GM23338 (cell line): ENCODE results near the gene COL4A6. TPM values are rescaled to one million over a fixed set of nuclear protein-coding genes. Genes with fewer than 3 reads are reported as not detected.

Experiments
- ATAC-seq: fragments of 200-7000 bp; cut with Tn5 transposase; 3 replicates; pipeline ENCODE4 v1.9.1; 2020
- DNase-seq: peaks from one replicate; pipeline ENCODE4 v3.0.0-alpha.2; 2015; ENCODE audit warnings: low spot score
- H2AFZ ChIP-seq: fragments of 200-600 bp; sonication (generic); 2 replicates; pipeline ENCODE4 v1.8.0; 2016; ENCODE audit warnings: antibody characterized with exemption, mild to moderate bottlenecking, moderate library complexity
- H3F3A ChIP-seq: fragments of 200-600 bp; sonication (generic); replicated peaks from 2 replicates; pipeline ENCODE4 v1.8.0; 2017; ENCODE audit warnings: antibody characterized with exemption, mixed run types, low read depth
- H3K27ac ChIP-seq: fragments of 200-600 bp; sonication (generic); 2 replicates; pipeline ENCODE4 v1.6.1; 2016; ENCODE audit warnings: low read depth
- H3K27me3 ChIP-seq: fragments of 200-600 bp; sonication (generic); 2 replicates; pipeline ENCODE4 v1.8.0; 2016; ENCODE audit warnings: mild to moderate bottlenecking, mixed run types, moderate library complexity; ENCODE audit not compliant: insufficient read depth
- H3K36me3 ChIP-seq: fragments of 200-600 bp; sonication (generic); 2 replicates; pipeline ENCODE4 v1.8.0; 2016; ENCODE audit warnings: mild to moderate bottlenecking; ENCODE audit not compliant: insufficient read depth
- H3K4me1 ChIP-seq: fragments of 200-600 bp; sonication (generic); 2 replicates; pipeline ENCODE4 v1.8.0; 2016; ENCODE audit warnings: mild to moderate bottlenecking, moderate library complexity; ENCODE audit not compliant: insufficient read depth
- H3K4me2 ChIP-seq: fragments of 200-600 bp; sonication (generic); 2 replicates; pipeline ENCODE4 v1.7.1; 2017; ENCODE audit warnings: mixed run types
- H3K4me3 ChIP-seq: fragments of 200-600 bp; sonication (generic); 2 replicates; pipeline ENCODE4 v1.6.1; 2016; ENCODE audit warnings: mixed run types
- H3K79me2 ChIP-seq: fragments of 200-600 bp; sonication (generic); replicated peaks from 2 replicates; pipeline ENCODE4 v1.8.0; 2017; ENCODE audit warnings: mild to moderate bottlenecking; ENCODE audit not compliant: insufficient read depth
- H3K9me2 ChIP-seq: fragments of 200-600 bp; sonication (generic); 2 replicates; pipeline ENCODE4 v1.8.0; 2017; ENCODE audit not compliant: insufficient read depth
- H4K20me1 ChIP-seq: fragments of 200-600 bp; sonication (generic); replicated peaks from 2 replicates; pipeline ENCODE4 v1.8.0; 2017; ENCODE audit warnings: mild to moderate bottlenecking; ENCODE audit not compliant: insufficient read depth
- H3K27ac Mint-ChIP-seq: 2 replicates; pipeline ENCODE4 v1.8.0; 2020; ENCODE audit warnings: inconsistent platforms, mild to moderate bottlenecking, moderate library complexity, mixed read lengths
- H3K27me3 Mint-ChIP-seq: 3 replicates; pipeline ENCODE4 v1.8.0; 2022; ENCODE audit warnings: low read depth, mild to moderate bottlenecking, moderate library complexity, mixed read lengths, inconsistent platforms; ENCODE audit not compliant: insufficient read depth, poor library complexity
- H3K36me3 Mint-ChIP-seq: 3 replicates; pipeline ENCODE4 v1.8.0; 2021; ENCODE audit warnings: low read depth, mild to moderate bottlenecking, inconsistent platforms, moderate library complexity, mixed read lengths
- H3K4me1 Mint-ChIP-seq: 3 replicates; pipeline ENCODE4 v1.8.0; 2020; ENCODE audit warnings: mild to moderate bottlenecking, inconsistent platforms, mixed read lengths
- H3K4me3 Mint-ChIP-seq: 3 replicates; pipeline ENCODE4 v1.8.0; 2021; ENCODE audit warnings: moderate library complexity, mild to moderate bottlenecking, inconsistent platforms, mixed read lengths
- H3K9me3 Mint-ChIP-seq: 3 replicates; pipeline ENCODE4 v1.8.0; 2020; ENCODE audit warnings: moderate library complexity, mild to moderate bottlenecking, inconsistent platforms, mixed read lengths
- CREB1 ChIP-seq: fragments of 250-450 bp; sonication (Bioruptor Pico); IDR thresholded peaks from 2 replicates; pipeline ENCODE4 v1.5.0; 2020; ENCODE audit warnings: low read depth, mild to moderate bottlenecking, moderate library complexity
- EZH2 ChIP-seq: fragments of 200-600 bp; sonication (generic); IDR thresholded peaks from one replicate; pipeline ENCODE4 v1.8.0; 2017; ENCODE audit warnings: antibody characterized with exemption, mild to moderate bottlenecking, low read depth; ENCODE audit not compliant: unreplicated experiment
- EZH2phosphoT487 ChIP-seq: fragments of 200-600 bp; sonication (generic); IDR thresholded peaks from one replicate; pipeline ENCODE4 v1.8.1; 2018; ENCODE audit warnings: antibody characterized with exemption; ENCODE audit not compliant: unreplicated experiment
- NANOG ChIP-seq: IDR thresholded peaks from 2 replicates; pipeline ENCODE4 v1.6.1; 2016; ENCODE audit warnings: antibody characterized with exemption, borderline replicate concordance
- STAT1 ChIP-seq: IDR thresholded peaks from one replicate; pipeline ENCODE4 v1.6.1; 2016; ENCODE audit warnings: antibody characterized with exemption; ENCODE audit not compliant: unreplicated experiment
- ZNF114 ChIP-seq: fragments of 250-450 bp; sonication (Bioruptor Pico); IDR thresholded peaks from 2 replicates; pipeline ENCODE4 v1.5.0; 2020; ENCODE audit warnings: mild to moderate bottlenecking, moderate library complexity
- polyA plus RNA-seq: library from polyadenylated mRNA; unstranded; fragments of >200 nt; fragmentation: Nextera tagmentation; extraction: Ambion mirVana; gene quantifications from 2 replicates; pipeline ENCODE4 v1.2.1, GENCODE V29; 2016
- total RNA-seq: library from RNA; depleted of rRNA; stranded (reverse); fragments of >200 nt; shearing (Covaris generic); gene quantifications from 2 replicates; pipeline ENCODE4 v1.2.3, GENCODE V29; 2014
- TF ChIP-seq, protein P1 (sequence below): IDR thresholded peaks from one replicate; pipeline ENCODE4 v1.6.1; 2018; ENCODE audit warnings: antibody characterized with exemption; ENCODE audit not compliant: unreplicated experiment
- TF ChIP-seq, protein P2 (sequence below), 2 experiments: fragments of 200-600 bp in 1 of 2; sonication (generic) in 1 of 2; conservative IDR thresholded peaks; 2 replicates each; pipeline versions ENCODE4 v1.5.1 to v1.6.1; 2016 to 2017; ENCODE audit warnings: antibody characterized with exemption in 2 of 2, low read depth in 2 of 2, mild to moderate bottlenecking in 2 of 2, moderate library complexity in 1 of 2
- TF ChIP-seq, protein P3 (sequence below): fragments of 250-450 bp; sonication (Bioruptor Pico); IDR thresholded peaks from 2 replicates; pipeline ENCODE4 v1.5.0; 2020; ENCODE audit warnings: mild to moderate bottlenecking, moderate library complexity

COL4A6 gene
- total and polyA plus RNA-seq, 2 experiments from 2014 or later = 4.1 to 15.2 TPM

DNA sequence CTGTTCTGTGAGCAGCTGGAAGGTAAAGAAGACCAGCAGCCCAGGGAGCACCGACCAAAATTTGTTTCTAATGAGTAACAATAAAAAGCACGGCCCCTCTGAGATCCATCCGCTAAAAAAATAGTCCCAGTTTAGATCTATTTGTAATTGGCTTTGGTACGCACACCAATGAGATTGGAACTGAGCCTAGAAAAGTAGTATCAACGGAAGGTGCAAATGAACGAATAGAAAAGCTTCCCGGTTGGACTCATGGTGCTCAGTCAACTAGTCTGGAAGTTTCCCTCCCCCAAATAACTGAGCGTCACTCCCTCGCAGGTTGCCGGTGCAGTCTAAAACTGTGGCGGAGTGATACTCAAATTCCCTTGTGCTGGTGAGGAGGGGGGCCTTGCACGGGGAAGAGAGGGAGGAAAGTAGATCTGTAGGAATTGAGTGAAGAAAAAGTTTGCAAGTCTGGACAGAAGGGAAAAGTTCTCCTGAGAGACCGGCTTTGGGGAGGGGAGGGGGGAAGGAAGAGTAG lies 1.3 kb upstream of the COL4A6 start, which contains the start of gene COL4A5:
TSS of gene COL4A5 (plus strand) at position 413 of the 517 bp plus-strand sequence. CDS start 288 bp downstream, outside the sequence.
- peak within 1 kb of the TSS; percentile 40; the same call in 1 of the 2 replicates for H3K27ac ChIP-seq
- no peaks in the 10 kb centered on the region for H3K36me3 ChIP-seq
- H3K9me2 ChIP-seq = no peaks in the 10 kb centered on the region
- H3K27me3 ChIP-seq = peaks cover 13% of the 10 kb centered on the region
- Mint-ChIP-seq H3K27ac (peak within 1 kb of the TSS; percentile 86), H3K36me3 (peaks cover 7% of the 10 kb centered on the region; the same call in 2 of the 3 replicates), H3K9me3 (peaks cover 6% of the 10 kb centered on the region; the same call in 2 of the 3 replicates), H3K4me1 (peaks cover 31% of the 10 kb centered on the region), H3K4me3 (peak within 1 kb of the TSS; percentile 92), H3K27me3 (no peaks in the 10 kb centered on the region)
- peak; percentile 66 for ATAC-seq
- peak within 1 kb of the TSS; percentile 78 for H3K4me3 ChIP-seq
- peaks cover 35% of the 10 kb centered on the region for H3K79me2 ChIP-seq
- peak; percentile 85 for DNase-seq
- peaks cover 9% of the 10 kb centered on the region for H3K4me1 ChIP-seq
- H3K4me2 ChIP-seq = peak within 1 kb of the TSS; percentile 86
- H4K20me1 ChIP-seq = no peaks in the 10 kb centered on the region
- peak within 1 kb of the TSS; percentile 72; the same call in 1 of the 2 replicates for H2AFZ ChIP-seq
- TF ChIP-seq ZNF114 (CRISPR knock-in tag) = no peak
- TF ChIP-seq EZH2phosphoT487 = no peak
- TF ChIP-seq EZH2 = no peak
- TF ChIP-seq, protein P1, sequence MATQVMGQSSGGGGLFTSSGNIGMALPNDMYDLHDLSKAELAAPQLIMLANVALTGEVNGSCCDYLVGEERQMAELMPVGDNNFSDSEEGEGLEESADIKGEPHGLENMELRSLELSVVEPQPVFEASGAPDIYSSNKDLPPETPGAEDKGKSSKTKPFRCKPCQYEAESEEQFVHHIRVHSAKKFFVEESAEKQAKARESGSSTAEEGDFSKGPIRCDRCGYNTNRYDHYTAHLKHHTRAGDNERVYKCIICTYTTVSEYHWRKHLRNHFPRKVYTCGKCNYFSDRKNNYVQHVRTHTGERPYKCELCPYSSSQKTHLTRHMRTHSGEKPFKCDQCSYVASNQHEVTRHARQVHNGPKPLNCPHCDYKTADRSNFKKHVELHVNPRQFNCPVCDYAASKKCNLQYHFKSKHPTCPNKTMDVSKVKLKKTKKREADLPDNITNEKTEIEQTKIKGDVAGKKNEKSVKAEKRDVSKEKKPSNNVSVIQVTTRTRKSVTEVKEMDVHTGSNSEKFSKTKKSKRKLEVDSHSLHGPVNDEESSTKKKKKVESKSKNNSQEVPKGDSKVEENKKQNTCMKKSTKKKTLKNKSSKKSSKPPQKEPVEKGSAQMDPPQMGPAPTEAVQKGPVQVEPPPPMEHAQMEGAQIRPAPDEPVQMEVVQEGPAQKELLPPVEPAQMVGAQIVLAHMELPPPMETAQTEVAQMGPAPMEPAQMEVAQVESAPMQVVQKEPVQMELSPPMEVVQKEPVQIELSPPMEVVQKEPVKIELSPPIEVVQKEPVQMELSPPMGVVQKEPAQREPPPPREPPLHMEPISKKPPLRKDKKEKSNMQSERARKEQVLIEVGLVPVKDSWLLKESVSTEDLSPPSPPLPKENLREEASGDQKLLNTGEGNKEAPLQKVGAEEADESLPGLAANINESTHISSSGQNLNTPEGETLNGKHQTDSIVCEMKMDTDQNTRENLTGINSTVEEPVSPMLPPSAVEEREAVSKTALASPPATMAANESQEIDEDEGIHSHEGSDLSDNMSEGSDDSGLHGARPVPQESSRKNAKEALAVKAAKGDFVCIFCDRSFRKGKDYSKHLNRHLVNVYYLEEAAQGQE = no peak
- TF ChIP-seq CREB1 (CRISPR knock-in tag) = peak; percentile 36; the same call in 1 of the 2 replicates
- no peak for TF ChIP-seq NANOG
- TF ChIP-seq, protein P2, sequence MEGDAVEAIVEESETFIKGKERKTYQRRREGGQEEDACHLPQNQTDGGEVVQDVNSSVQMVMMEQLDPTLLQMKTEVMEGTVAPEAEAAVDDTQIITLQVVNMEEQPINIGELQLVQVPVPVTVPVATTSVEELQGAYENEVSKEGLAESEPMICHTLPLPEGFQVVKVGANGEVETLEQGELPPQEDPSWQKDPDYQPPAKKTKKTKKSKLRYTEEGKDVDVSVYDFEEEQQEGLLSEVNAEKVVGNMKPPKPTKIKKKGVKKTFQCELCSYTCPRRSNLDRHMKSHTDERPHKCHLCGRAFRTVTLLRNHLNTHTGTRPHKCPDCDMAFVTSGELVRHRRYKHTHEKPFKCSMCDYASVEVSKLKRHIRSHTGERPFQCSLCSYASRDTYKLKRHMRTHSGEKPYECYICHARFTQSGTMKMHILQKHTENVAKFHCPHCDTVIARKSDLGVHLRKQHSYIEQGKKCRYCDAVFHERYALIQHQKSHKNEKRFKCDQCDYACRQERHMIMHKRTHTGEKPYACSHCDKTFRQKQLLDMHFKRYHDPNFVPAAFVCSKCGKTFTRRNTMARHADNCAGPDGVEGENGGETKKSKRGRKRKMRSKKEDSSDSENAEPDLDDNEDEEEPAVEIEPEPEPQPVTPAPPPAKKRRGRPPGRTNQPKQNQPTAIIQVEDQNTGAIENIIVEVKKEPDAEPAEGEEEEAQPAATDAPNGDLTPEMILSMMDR (conservative IDR thresholded peaks at IDR 0.05; ENCODE audit: low read depth in 2 of 2) = no peak
- TF ChIP-seq, protein P3, sequence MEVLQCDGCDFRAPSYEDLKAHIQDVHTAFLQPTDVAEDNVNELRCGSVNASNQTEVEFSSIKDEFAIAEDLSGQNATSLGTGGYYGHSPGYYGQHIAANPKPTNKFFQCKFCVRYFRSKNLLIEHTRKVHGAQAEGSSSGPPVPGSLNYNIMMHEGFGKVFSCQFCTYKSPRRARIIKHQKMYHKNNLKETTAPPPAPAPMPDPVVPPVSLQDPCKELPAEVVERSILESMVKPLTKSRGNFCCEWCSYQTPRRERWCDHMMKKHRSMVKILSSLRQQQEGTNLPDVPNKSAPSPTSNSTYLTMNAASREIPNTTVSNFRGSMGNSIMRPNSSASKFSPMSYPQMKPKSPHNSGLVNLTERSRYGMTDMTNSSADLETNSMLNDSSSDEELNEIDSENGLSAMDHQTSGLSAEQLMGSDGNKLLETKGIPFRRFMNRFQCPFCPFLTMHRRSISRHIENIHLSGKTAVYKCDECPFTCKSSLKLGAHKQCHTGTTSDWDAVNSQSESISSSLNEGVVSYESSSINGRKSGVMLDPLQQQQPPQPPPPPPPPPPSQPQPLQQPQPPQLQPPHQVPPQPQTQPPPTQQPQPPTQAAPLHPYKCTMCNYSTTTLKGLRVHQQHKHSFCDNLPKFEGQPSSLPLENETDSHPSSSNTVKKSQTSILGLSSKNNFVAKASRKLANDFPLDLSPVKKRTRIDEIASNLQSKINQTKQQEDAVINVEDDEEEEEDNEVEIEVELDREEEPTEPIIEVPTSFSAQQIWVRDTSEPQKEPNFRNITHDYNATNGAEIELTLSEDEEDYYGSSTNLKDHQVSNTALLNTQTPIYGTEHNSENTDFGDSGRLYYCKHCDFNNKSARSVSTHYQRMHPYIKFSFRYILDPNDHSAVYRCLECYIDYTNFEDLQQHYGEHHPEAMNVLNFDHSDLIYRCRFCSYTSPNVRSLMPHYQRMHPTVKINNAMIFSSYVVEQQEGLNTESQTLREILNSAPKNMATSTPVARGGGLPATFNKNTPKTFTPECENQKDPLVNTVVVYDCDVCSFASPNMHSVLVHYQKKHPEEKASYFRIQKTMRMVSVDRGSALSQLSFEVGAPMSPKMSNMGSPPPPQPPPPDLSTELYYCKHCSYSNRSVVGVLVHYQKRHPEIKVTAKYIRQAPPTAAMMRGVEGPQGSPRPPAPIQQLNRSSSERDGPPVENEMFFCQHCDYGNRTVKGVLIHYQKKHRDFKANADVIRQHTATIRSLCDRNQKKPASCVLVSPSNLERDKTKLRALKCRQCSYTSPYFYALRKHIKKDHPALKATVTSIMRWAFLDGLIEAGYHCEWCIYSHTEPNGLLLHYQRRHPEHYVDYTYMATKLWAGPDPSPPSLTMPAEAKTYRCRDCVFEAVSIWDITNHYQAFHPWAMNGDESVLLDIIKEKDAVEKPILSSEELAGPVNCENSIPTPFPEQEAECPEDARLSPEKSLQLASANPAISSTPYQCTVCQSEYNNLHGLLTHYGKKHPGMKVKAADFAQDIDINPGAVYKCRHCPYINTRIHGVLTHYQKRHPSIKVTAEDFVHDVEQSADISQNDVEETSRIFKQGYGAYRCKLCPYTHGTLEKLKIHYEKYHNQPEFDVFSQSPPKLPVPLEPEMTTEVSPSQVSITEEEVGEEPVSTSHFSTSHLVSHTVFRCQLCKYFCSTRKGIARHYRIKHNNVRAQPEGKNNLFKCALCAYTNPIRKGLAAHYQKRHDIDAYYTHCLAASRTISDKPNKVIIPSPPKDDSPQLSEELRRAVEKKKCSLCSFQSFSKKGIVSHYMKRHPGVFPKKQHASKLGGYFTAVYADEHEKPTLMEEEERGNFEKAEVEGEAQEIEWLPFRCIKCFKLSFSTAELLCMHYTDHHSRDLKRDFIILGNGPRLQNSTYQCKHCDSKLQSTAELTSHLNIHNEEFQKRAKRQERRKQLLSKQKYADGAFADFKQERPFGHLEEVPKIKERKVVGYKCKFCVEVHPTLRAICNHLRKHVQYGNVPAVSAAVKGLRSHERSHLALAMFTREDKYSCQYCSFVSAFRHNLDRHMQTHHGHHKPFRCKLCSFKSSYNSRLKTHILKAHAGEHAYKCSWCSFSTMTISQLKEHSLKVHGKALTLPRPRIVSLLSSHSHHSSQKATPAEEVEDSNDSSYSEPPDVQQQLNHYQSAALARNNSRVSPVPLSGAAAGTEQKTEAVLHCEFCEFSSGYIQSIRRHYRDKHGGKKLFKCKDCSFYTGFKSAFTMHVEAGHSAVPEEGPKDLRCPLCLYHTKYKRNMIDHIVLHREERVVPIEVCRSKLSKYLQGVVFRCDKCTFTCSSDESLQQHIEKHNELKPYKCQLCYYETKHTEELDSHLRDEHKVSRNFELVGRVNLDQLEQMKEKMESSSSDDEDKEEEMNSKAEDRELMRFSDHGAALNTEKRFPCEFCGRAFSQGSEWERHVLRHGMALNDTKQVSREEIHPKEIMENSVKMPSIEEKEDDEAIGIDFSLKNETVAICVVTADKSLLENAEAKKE = no peak
- no peak for TF ChIP-seq STAT1
- H3F3A ChIP-seq = no peaks in the 10 kb centered on the region
